ENCODE data around the gene IL17RC. TPM values are rescaled to one million over a fixed set of nuclear protein-coding genes. Genes with fewer than 3 reads are reported as not detected.
"Not testable (repeated sequence)": the region's sequence is repeated elsewhere in the genome, so short reads cannot be mapped to it uniquely, and the experiment has no call there.

Gene IL17RC
- total RNA-seq, 2 donors from 2014 or later: 0.57 to 0.92 TPM

- Mint-ChIP-seq H3K9me3 (no peaks in the 10 kb centered on the region), H3K4me1 (ENCODE audit: low read depth in 2 of 2) (peaks cover 1 to 4% of the 10 kb centered on the region in 2 donors), H3K4me3 (no peak overlapping the region), H3K36me3 (no peaks in the 10 kb centered on the region), H3K27ac (no peak overlapping the region), H3K27me3 (no peaks in the 10 kb centered on the region)
- no peak for DNase-seq (ENCODE audit: low spot score)
- no peak for ATAC-seq
These were observed 30.6 kb upstream of the IL17RC start for GRCh38 chr3:9886328-9886727.

GRCh38 chr3:9887480-9887879, 29.4 kb upstream of the IL17RC start:
- peaks cover 9% of the 10 kb centered on the region in 2 donors for H3K4me1 Mint-ChIP-seq (ENCODE audit: low read depth in 2 of 2)
- DNase-seq (ENCODE audit: low spot score) (no peak), ATAC-seq (no peak)
- no peaks in the 10 kb centered on the region for H3K27me3 Mint-ChIP-seq
- H3K4me3 Mint-ChIP-seq: no peak overlapping the region
- no peaks in the 10 kb centered on the region for H3K9me3 Mint-ChIP-seq
- no peak overlapping the region for H3K27ac Mint-ChIP-seq
- peaks cover 3% of the 10 kb centered on the region for H3K36me3 Mint-ChIP-seq

DNA sequence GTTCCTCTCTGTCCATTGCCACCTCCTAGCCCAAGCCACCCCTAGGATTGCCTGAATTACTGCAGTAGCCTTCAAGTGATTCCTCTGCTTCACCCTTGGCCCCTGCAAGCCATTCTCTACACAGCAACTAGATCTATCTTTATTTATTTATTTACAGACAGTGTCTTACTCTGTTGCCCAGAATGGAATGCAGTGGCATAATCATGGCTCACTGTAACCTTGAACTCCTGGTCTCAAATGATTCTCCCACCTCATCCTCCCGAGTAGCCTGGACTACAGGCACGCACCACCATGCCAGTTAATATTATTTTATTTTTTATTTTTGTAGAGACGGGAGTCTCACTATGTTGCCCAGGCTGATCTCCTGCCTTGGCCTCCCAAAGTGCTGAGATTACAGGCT, 28.4 kb upstream of the IL17RC start:
- no peak for ATAC-seq
- no peak for DNase-seq (ENCODE audit: low spot score)
- Mint-ChIP-seq H3K9me3 (no peaks in the 10 kb centered on the region), H3K4me1 (ENCODE audit: low read depth in 2 of 2) (peaks cover 17 to 19% of the 10 kb centered on the region in 2 donors), H3K27ac (peak overlapping the region in 1 of 2 donors; percentile 95), H3K27me3 (no peaks in the 10 kb centered on the region), H3K4me3 (no peak overlapping the region), H3K36me3 (peaks cover 11% of the 10 kb centered on the region)

- Mint-ChIP-seq H3K27ac (peak overlapping the region; percentile 95), H3K4me3 (peak overlapping the region; percentile 96)
These were observed 27.5 kb upstream of the IL17RC start for GRCh38 chr3:9889405-9889804.

GRCh38 chr3:9890249-9891071, 26.4 kb upstream of the IL17RC start, which contains the start of gene JAGN1:
JAGN1 (plus strand) TSS chr3:9890610; CDS start chr3:9890723, 113 bp downstream.
- H3K4me3 Mint-ChIP-seq: peak within 1 kb of the TSS; percentile 96
- DNase-seq (ENCODE audit: low spot score): peak; percentile 89
- ATAC-seq: peak; percentile 95
- peaks cover 28 to 33% of the 10 kb centered on the region in 2 donors for H3K4me1 Mint-ChIP-seq (ENCODE audit: low read depth in 2 of 2)
- no peaks in the 10 kb centered on the region for H3K9me3 Mint-ChIP-seq
- peaks cover 23% of the 10 kb centered on the region for H3K36me3 Mint-ChIP-seq
- no peaks in the 10 kb centered on the region for H3K27me3 Mint-ChIP-seq
- peak within 1 kb of the TSS; percentile 95 for H3K27ac Mint-ChIP-seq

More at GRCh38 chr3:9889405-9889804, 27.5 kb upstream of the IL17RC start:
- ATAC-seq (no peak), DNase-seq (ENCODE audit: low spot score) (no peak)
- Mint-ChIP-seq H3K9me3 (no peaks in the 10 kb centered on the region), H3K27me3 (no peaks in the 10 kb centered on the region), H3K4me1 (ENCODE audit: low read depth in 2 of 2) (peaks cover 22 to 27% of the 10 kb centered on the region in 2 donors), H3K36me3 (peaks cover 16% of the 10 kb centered on the region)

DNA sequence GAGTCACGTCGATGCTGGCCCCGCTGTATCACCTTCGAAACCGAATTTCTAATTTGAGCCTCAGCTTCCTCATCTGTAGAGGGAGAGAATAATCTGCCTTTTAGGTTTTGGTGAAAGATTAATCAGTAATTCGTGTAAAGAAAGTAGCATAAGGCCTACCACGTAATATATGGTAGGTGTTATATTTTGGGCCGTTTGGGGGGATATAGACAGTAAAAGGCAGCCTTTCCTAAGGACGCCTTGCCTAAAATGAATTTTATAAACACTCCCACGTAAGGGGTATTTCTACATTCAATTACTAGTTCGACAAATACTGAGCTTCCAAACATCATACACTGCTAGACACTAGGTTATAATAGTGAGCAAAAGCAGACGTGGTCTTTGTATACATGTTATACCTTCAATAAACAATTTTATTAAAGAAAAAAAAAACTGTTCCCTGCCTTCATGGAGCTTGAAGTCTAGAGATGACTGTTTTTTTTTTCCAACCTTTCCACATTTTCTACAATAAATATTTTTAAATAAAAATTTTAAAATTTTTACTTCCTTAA, 25.8 kb upstream of the IL17RC start:
- H3K9me3 Mint-ChIP-seq: no peaks in the 10 kb centered on the region
- no peaks in the 10 kb centered on the region for H3K27me3 Mint-ChIP-seq
- H3K4me3 Mint-ChIP-seq: peak overlapping the region; percentile 96
- ATAC-seq (no peak), DNase-seq (ENCODE audit: low spot score) (no peak)
- peak overlapping the region; percentile 95 for H3K27ac Mint-ChIP-seq
- H3K4me1 Mint-ChIP-seq (ENCODE audit: low read depth in 2 of 2): peaks cover 31 to 33% of the 10 kb centered on the region in 2 donors
- peaks cover 23% of the 10 kb centered on the region for H3K36me3 Mint-ChIP-seq

- Mint-ChIP-seq H3K4me1 (ENCODE audit: low read depth in 2 of 2) (peaks cover 38 to 39% of the 10 kb centered on the region in 2 donors), H3K36me3 (peaks cover 23% of the 10 kb centered on the region), H3K9me3 (no peaks in the 10 kb centered on the region), H3K4me3 (no peak overlapping the region), H3K27me3 (no peaks in the 10 kb centered on the region), H3K27ac (peak overlapping the region; percentile 74 to 76)
- ATAC-seq: no peak
- DNase-seq (ENCODE audit: low spot score): no peak
These were observed 23.2 kb upstream of the IL17RC start for GRCh38 chr3:9893739-9894138.

DNA sequence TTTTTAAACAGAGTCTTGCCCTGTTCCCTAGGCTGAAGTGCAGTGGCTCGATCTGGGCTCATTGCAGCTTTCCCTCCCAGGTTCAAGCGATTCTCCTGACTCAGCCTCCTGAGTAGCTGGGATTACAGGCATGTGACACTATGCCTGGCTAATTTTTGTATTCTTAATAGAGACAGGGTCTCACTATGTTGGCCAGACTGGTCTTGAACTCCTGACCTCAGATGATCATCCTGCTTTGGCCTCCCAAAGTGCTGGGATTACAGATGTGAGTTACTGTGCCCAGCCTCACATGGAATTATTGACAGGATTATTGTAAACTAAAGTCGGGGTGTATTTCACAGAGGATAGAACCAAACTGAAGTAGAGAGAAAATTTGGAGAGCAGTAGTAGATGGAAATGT, 21.2 kb upstream of the IL17RC start:
- H3K27me3 Mint-ChIP-seq; H3K9me3 Mint-ChIP-seq; ATAC-seq; H3K4me3 Mint-ChIP-seq; H3K27ac Mint-ChIP-seq; DNase-seq (ENCODE audit: low spot score): not testable (repeated sequence)
- Mint-ChIP-seq H3K4me1 (ENCODE audit: low read depth in 2 of 2) (peaks cover 34 to 39% of the 10 kb centered on the region in 2 donors), H3K36me3 (peaks cover 23% of the 10 kb centered on the region)

DNA sequence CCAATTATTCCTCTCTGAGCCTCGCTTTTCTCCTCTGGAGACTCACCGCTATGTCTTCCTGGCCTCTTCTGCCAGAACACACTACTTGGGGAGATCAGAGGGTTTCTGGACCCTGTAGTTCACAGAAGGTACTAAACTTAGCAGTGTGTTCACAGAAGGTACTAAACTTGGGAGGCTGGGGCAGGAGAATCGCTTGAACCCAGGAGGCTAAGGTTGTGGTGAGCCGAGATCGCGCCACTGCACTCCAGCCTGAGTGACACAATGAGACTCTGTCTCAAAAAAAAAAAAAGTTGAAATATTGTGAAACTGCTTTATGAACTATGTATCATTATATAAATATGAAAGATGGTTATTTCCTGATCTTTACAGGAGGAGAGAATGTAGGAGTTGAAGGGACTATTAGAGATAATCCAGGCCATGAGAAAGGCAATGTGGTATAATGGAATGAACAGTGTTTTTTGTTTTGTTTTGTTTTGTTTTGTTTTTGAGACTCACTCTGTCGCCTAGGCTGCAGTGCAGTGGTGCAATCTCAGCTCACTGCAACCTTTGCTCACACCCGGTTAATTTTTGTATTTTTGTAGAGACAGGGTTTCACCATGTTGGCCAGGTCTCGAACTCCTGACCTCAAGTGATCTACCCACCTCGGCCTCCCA, 20.0 kb upstream of the IL17RC start:
- ATAC-seq; DNase-seq (ENCODE audit: low spot score); H3K4me3 Mint-ChIP-seq; H3K9me3 Mint-ChIP-seq; H3K27me3 Mint-ChIP-seq: not testable (repeated sequence)
- H3K36me3 Mint-ChIP-seq: peaks cover 23% of the 10 kb centered on the region
- peak overlapping the region in 1 of 2 donors; percentile 45 for H3K27ac Mint-ChIP-seq
- peaks cover 31 to 34% of the 10 kb centered on the region in 2 donors for H3K4me1 Mint-ChIP-seq (ENCODE audit: low read depth in 2 of 2)

DNA sequence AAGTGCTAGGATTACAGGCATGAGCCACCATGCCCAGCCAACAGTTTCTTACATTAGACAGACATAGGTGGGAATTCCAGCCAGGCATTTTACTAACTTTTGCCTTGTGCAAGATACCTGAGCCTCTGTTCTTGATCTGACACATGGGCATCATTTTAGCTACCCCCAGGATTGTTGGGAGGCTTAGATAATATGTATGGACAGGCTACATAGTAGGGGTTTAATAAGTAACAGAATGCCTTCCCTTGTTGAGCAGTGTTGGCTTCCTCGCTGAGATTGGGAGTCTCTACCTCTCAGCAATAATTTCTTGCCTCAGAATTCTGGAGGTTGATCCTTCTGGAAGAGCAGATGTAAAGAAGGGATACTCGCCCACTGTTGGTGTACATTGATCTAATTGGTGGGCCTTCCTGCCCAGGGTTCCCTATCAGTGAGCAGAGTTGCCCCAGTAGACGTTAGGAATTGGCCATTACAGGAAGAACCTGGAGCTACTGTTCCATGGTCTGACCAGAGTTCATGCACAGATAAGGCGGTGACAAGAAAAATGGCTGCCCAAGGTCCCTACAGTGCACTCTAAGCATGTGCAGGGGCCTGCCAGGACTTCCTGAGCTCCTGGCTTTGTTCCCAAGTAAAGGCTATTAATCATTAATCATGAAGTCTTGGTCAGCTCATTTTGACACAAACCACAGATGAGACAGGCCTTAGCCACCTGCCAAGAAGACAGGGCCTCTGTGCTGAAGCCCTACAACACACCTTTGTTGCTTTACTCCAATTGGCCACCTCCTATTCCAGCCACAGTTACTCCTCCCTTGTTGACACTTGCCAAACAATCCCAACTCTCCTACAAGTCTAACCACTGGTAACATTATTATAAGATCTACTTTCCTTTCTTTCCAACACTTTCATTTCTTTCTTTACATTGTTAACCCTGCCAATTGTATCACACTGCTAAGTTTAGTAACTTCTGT, 19.2 kb upstream of the IL17RC start:
- no peak for ATAC-seq
- Mint-ChIP-seq H3K9me3 (no peaks in the 10 kb centered on the region), H3K27me3 (no peaks in the 10 kb centered on the region), H3K4me3 (no peak overlapping the region), H3K36me3 (peaks cover 18% of the 10 kb centered on the region), H3K4me1 (ENCODE audit: low read depth in 2 of 2) (peaks cover 31 to 34% of the 10 kb centered on the region in 2 donors), H3K27ac (peak overlapping the region in 1 of 2 donors; percentile 45)
- no peak for DNase-seq (ENCODE audit: low spot score)

DNA sequence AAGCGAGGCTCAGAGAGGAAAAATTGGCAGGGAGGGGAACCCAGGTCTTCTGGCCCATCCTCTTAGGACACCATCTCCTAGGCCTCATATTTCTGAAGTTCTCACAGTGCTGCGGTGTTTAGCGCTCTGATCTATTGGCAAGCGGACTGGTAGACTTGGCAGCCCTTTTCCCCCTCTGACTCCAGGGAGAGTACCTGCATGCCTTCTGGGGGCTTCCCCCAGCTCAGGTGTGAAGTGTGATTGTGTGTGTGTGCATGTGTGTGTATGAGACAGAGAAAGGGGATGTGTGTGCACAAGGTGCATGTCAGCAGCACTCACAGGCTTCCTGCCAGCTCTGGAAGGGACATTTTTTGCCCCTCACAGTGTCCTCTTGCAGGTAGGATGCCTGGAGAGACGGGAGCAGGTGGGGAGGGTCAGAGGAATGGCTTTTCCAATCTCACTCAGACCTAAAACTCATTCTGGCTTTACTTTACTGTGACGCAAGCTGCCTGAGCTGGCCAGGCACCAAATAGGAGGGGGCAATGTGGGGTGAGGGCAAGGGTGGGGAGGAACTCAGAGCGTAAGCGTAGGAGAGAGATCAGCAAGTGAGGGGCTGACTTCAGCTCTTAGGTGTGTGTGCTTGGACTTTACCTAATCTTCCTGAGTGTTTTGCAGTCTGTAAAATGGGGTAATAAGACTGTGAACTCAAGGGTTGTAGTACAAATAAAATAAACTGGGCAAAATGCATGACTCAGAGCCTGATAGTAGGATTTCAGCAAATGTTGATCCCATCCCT, 18.2 kb upstream of the IL17RC start:
- no peak overlapping the region for H3K4me3 Mint-ChIP-seq
- H3K4me1 Mint-ChIP-seq (ENCODE audit: low read depth in 2 of 2): peaks cover 33% of the 10 kb centered on the region in 2 donors

DNA sequence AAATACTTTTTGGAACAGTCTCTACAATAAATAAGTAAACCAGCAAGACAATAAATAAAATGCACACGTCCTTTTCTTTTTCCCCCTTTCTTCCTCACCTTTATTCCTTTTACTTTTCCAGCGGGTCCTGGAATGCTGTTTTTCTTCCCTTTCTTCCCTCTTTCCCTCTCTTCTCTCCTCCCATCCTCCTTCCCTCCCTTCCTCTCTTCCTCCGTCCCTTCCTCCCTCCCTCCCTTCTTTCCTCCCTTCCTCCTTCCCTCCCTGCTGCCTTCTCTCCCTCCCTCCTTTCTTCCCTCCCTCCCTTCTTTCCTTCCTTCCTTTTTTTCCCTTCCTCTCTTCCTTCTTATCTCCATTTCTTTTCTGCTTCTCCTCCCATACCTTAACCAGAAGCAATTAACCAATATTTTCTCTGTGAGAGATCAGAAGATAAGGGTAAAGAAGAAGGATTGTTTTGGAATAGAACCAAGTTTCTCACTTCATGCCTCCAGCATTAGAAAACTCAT, 17.6 kb upstream of the IL17RC start:
- H3K36me3 Mint-ChIP-seq: peaks cover 6% of the 10 kb centered on the region

More for the DNA sequence above, 18.2 kb upstream of the IL17RC start:
- H3K27ac Mint-ChIP-seq: peak overlapping the region in 1 of 2 donors; percentile 26
- H3K27me3 Mint-ChIP-seq: no peaks in the 10 kb centered on the region
- ATAC-seq (no peak), DNase-seq (ENCODE audit: low spot score) (no peak)
- H3K36me3 Mint-ChIP-seq: peaks cover 12% of the 10 kb centered on the region
- H3K9me3 Mint-ChIP-seq: no peaks in the 10 kb centered on the region

More for the DNA sequence above, 17.6 kb upstream of the IL17RC start:
- Mint-ChIP-seq H3K4me3 (no peak overlapping the region), H3K27me3 (no peaks in the 10 kb centered on the region), H3K4me1 (ENCODE audit: low read depth in 2 of 2) (peaks cover 27 to 32% of the 10 kb centered on the region in 2 donors), H3K9me3 (no peaks in the 10 kb centered on the region), H3K27ac (no peak overlapping the region)
- ATAC-seq (no peak), DNase-seq (ENCODE audit: low spot score) (no peak)
